ENCODE measurements around the gene TTC13.
"Not testable (repeated sequence)": the region's sequence is repeated elsewhere in the genome, so short reads cannot be mapped to it uniquely, and the experiment has no call there.

TTC13 gene

GRCh38 chr1:230978491-230979388 is at the start of gene TTC13, which contains the start of gene ARV1:
Gene TTC13, minus strand, starts transcription at chr1:230978861. Its CDS starts 31 bp downstream, at chr1:230978830.
Gene ARV1, plus strand, starts transcription at chr1:230979094. Its CDS starts 12 bp downstream, at chr1:230979106.
- Histone ChIP-seq H2AFZ (ENCODE audit: low read depth, low read length) (peak within 1 kb of the TSS; percentile 49), H3K36me3 (ENCODE audit: insufficient read depth, low read length) (peaks cover 20% of the 10 kb centered on the region), H3K4me3 (ENCODE audit: low read length) (peak within 1 kb of the TSS; percentile 75), H3K9me3 (ENCODE audit: low read length) (no peaks in the 10 kb centered on the region), H3K4me1 (ENCODE audit: insufficient read depth, low read length) (peaks cover 13% of the 10 kb centered on the region), H3K27me3 (ENCODE audit: insufficient read depth, low read length) (no peaks in the 10 kb centered on the region)

GRCh38 chr1:231027971-231028370 is 49.3 kb upstream of the TTC13 start:
- Histone ChIP-seq H3K36me3 (ENCODE audit: insufficient read depth, low read length) (peaks cover 6% of the 10 kb centered on the region), H3K4me1 (ENCODE audit: insufficient read depth, low read length) (no peaks in the 10 kb centered on the region), H3K27me3 (ENCODE audit: insufficient read depth, low read length) (no peaks in the 10 kb centered on the region)

DNA sequence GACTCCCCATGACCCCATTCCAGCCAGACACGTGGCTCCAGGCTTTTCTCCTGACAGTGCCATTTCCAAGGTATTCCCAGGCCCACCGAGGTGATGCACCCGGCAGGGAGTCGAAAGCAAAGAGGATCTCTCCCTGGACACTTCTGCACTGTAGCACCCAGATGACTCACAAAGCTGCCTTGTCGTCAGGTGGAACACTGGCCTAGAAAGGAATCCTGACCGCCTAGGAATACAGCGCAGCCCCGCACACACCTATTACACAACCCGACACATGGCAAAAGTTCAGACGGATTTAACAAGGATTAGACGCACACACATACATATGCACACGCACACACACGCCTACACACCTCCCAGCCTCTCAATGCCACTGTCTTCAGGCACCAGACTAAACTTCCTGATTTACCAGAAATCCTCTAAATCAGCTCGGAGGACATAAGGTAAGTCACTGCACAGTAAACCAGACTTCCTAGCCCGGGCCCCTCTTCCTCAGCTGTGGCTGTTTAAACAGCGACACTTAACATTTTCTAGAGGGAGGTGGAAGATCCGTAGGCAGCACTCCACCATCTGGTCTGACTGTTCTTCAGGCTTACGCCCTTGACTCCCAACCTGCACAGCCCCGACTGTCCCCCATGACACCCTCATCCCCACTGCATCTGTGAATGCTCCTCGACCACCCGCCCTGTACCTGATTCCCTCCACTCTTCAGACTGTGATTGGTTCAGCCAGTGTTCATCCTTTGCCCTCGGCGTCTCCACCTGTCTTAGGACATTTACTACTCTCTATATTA is 48.7 kb upstream of the TTC13 start:
- Histone ChIP-seq H2AFZ (ENCODE audit: low read depth, low read length) (no peak overlapping the region), H3K4me3 (ENCODE audit: low read length) (no peak overlapping the region), H3K27me3 (ENCODE audit: insufficient read depth, low read length) (no peaks in the 10 kb centered on the region), H3K36me3 (ENCODE audit: insufficient read depth, low read length) (peaks cover 6% of the 10 kb centered on the region), H3K9me3 (ENCODE audit: low read length) (peaks cover 4% of the 10 kb centered on the region), H3K4me1 (ENCODE audit: insufficient read depth, low read length) (no peaks in the 10 kb centered on the region)

More at GRCh38 chr1:231027971-231028370, 49.3 kb upstream of the TTC13 start:
- Histone ChIP-seq H3K9me3 (ENCODE audit: low read length) (peaks cover 4% of the 10 kb centered on the region), H2AFZ (ENCODE audit: low read depth, low read length) (no peak overlapping the region), H3K4me3 (ENCODE audit: low read length) (no peak overlapping the region)

- Histone ChIP-seq H3K9me3 (ENCODE audit: low read length) (peaks cover 7% of the 10 kb centered on the region), H3K4me3 (ENCODE audit: low read length) (no peak overlapping the region), H3K27me3 (ENCODE audit: insufficient read depth, low read length) (no peaks in the 10 kb centered on the region), H3K36me3 (ENCODE audit: insufficient read depth, low read length) (peaks cover 10% of the 10 kb centered on the region), H3K4me1 (ENCODE audit: insufficient read depth, low read length) (no peaks in the 10 kb centered on the region), H2AFZ (ENCODE audit: low read depth, low read length) (no peak overlapping the region)
These were observed 47.9 kb upstream of the TTC13 start for GRCh38 chr1:231026576-231026975.

DNA sequence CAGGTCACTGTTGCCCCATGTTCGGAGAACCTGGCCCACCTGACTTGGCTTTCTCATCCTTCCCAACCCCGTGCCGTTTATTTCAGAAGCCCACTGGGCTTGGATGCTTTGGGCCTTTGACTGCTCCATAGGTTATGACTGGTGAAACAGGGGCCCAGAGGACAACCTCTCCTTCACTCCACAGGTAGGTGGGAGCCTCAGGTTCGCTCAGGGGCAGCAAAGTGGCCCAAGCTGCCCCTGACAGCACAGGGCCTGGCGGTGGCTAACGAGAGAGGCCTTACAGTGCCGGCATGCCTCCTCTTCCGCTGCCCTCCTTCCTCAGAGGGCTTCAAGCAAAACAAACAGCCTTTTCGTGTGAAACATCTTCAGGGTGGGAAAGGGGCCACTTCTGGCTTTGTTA is 44.5 kb upstream of the TTC13 start:
- H3K9me3 ChIP-seq (ENCODE audit: low read length), result peaks cover 10% of the 10 kb centered on the region
- no peak overlapping the region for H3K4me3 ChIP-seq (ENCODE audit: low read length)
- no peak overlapping the region for H2AFZ ChIP-seq (ENCODE audit: low read depth, low read length)
- H3K36me3 ChIP-seq (ENCODE audit: insufficient read depth, low read length), result peaks cover 24% of the 10 kb centered on the region
- H3K4me1 ChIP-seq (ENCODE audit: insufficient read depth, low read length), result no peaks in the 10 kb centered on the region
- H3K27me3 ChIP-seq (ENCODE audit: insufficient read depth, low read length), result no peaks in the 10 kb centered on the region

- H3K27me3 ChIP-seq (ENCODE audit: insufficient read depth, low read length); H3K4me1 ChIP-seq (ENCODE audit: insufficient read depth, low read length); H3K4me3 ChIP-seq (ENCODE audit: low read length); H2AFZ ChIP-seq (ENCODE audit: low read depth, low read length); H3K9me3 ChIP-seq (ENCODE audit: low read length): not testable (repeated sequence)
- peaks cover 25% of the 10 kb centered on the region for H3K36me3 ChIP-seq (ENCODE audit: insufficient read depth, low read length)
These were observed 43.9 kb upstream of the TTC13 start for GRCh38 chr1:231022543-231022942.

DNA sequence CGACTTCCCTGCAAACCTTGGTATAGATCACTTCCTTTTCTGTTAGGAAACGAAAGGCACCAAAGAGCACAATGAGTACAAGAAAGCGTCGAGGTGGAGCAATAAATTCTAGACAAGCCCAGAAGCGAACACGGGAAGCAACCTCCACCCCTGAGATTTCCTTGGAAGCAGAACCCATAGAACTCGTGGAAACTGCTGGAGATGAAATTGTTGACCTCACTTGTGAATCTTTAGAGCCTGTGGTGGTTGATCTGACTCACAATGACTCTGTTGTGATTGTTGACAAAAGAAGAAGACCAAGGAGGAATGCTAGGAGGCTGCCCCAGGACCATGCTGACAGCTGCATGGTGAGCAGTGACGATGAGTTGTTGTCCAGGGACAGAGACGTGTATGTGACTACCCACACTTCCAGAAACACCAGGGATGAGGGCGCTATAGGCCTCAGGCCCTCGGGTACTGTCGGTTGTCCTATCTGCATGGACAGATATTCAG is 42.9 kb upstream of the TTC13 start:
- peaks cover 5% of the 10 kb centered on the region for H3K9me3 ChIP-seq (ENCODE audit: low read length)
- peaks cover 25% of the 10 kb centered on the region for H3K36me3 ChIP-seq (ENCODE audit: insufficient read depth, low read length)
- no peaks in the 10 kb centered on the region for H3K4me1 ChIP-seq (ENCODE audit: insufficient read depth, low read length)
- H2AFZ ChIP-seq (ENCODE audit: low read depth, low read length), result no peak overlapping the region
- no peaks in the 10 kb centered on the region for H3K27me3 ChIP-seq (ENCODE audit: insufficient read depth, low read length)
- no peak overlapping the region for H3K4me3 ChIP-seq (ENCODE audit: low read length)

DNA sequence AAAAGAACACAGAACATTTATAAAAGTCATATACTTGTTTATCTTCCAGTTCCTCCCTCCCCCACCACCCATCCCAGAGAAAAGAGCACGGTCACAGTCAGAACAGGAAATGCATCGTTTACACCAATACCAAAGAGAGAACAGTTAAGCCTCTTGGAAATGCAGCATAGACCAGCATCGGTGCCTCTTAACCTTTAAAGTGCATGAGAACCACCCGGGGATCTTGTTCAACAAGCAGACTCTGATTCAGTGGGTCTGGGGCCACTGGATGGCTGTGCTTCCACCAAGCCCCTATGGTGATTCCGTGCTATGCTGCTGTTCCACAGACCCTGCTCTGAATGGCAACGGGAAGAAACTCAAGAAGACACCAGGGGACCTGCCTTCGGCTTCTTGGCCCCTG is 42.2 kb upstream of the TTC13 start:
- H3K36me3 ChIP-seq (ENCODE audit: insufficient read depth, low read length), result peaks cover 27% of the 10 kb centered on the region
- no peak overlapping the region for H2AFZ ChIP-seq (ENCODE audit: low read depth, low read length)
- H3K27me3 ChIP-seq (ENCODE audit: insufficient read depth, low read length), result no peaks in the 10 kb centered on the region
- no peaks in the 10 kb centered on the region for H3K4me1 ChIP-seq (ENCODE audit: insufficient read depth, low read length)
- no peak overlapping the region for H3K4me3 ChIP-seq (ENCODE audit: low read length)
- peaks cover 5% of the 10 kb centered on the region for H3K9me3 ChIP-seq (ENCODE audit: low read length)

- Histone ChIP-seq H3K27me3 (ENCODE audit: insufficient read depth, low read length) (no peaks in the 10 kb centered on the region), H2AFZ (ENCODE audit: low read depth, low read length) (no peak overlapping the region), H3K4me1 (ENCODE audit: insufficient read depth, low read length) (no peaks in the 10 kb centered on the region), H3K4me3 (ENCODE audit: low read length) (no peak overlapping the region), H3K36me3 (ENCODE audit: insufficient read depth, low read length) (peaks cover 32% of the 10 kb centered on the region), H3K9me3 (ENCODE audit: low read length) (peaks cover 5% of the 10 kb centered on the region)
These were observed 41.5 kb upstream of the TTC13 start for GRCh38 chr1:231020139-231020601.

DNA sequence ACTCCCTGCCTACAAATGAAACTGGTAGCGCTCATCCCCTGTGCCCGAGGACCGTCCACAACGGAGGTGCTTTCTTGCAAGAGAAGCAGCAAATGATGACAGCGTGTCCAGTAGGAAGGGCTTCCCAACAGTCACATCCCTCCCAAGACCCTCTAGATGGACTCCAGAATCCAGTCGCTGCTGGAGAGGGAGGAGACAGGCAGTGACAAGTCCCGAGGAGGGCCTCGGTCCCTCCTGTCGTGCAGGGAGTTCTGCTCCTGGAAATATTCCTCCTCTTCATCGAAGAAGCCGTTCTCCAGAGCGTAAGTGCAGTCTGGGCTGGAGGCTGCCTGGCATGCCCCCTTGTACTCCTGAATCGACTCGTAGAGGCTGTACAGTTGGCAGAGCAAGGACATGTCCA is 41.0 kb upstream of the TTC13 start:
- Histone ChIP-seq H2AFZ (ENCODE audit: low read depth, low read length) (no peak overlapping the region), H3K27me3 (ENCODE audit: insufficient read depth, low read length) (no peaks in the 10 kb centered on the region), H3K36me3 (ENCODE audit: insufficient read depth, low read length) (peaks cover 32% of the 10 kb centered on the region), H3K9me3 (ENCODE audit: low read length) (peaks cover 5% of the 10 kb centered on the region), H3K4me3 (ENCODE audit: low read length) (no peak overlapping the region), H3K4me1 (ENCODE audit: insufficient read depth, low read length) (no peaks in the 10 kb centered on the region)

DNA sequence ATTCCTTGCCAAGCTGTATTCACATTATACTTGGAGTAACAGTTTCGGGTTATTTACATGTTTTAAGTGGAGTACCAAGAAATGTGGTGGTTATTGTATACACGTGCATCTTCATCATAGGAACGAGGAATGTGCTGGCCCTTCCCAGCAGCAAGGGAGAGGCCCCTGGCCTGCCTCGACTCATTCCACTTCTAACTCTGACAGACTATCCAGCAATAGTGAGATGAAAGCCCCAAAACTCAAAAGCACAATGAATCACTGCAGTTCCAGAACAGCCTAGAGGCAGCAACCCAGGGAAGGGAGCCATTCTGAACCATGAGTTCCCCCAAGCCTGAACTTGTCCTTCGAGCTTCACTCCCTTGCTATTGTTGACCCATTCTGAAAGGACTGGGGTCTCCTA is 38.3 kb upstream of the TTC13 start:
- Histone ChIP-seq H2AFZ (ENCODE audit: low read depth, low read length) (no peak overlapping the region), H3K9me3 (ENCODE audit: low read length) (peaks cover 5% of the 10 kb centered on the region), H3K27me3 (ENCODE audit: insufficient read depth, low read length) (no peaks in the 10 kb centered on the region), H3K4me3 (ENCODE audit: low read length) (no peak overlapping the region), H3K36me3 (ENCODE audit: insufficient read depth, low read length) (peaks cover 32% of the 10 kb centered on the region), H3K4me1 (ENCODE audit: insufficient read depth, low read length) (no peaks in the 10 kb centered on the region)

DNA sequence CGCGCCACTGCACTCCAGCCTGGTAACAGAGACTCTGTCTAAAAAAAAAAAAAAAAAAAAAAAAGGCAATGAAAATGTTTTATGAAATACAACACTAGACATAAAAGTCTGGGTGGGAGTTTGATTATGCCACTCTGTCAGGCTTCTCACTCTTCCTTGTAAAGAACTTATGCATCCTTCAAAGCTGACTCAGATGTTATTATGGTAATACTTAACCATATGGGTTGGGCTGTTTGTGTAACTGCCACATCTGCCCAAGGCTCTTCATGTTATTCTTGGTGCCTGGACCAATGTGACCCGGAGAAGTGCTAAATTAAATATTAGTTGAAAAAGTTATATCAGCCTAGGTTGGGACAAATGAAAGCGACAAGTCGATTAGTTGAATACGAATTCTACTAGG is 37.6 kb upstream of the TTC13 start:
- H3K36me3 ChIP-seq (ENCODE audit: insufficient read depth, low read length), result peaks cover 28% of the 10 kb centered on the region
- H3K9me3 ChIP-seq (ENCODE audit: low read length), result peaks cover 3% of the 10 kb centered on the region
- H3K4me3 ChIP-seq (ENCODE audit: low read length), result no peak overlapping the region
- H3K4me1 ChIP-seq (ENCODE audit: insufficient read depth, low read length), result no peaks in the 10 kb centered on the region
- H2AFZ ChIP-seq (ENCODE audit: low read depth, low read length), result no peak overlapping the region
- no peaks in the 10 kb centered on the region for H3K27me3 ChIP-seq (ENCODE audit: insufficient read depth, low read length)
